Vagina (tissue), 2 donors: ENCODE data around the gene REEP3.

Source experiments
- POLR2AphosphoS5 ChIP-seq, 2 donors: sonication (generic); formaldehyde crosslinking; IDR thresholded peaks; one replicate each; pipeline ENCODE4 v1.9.0; 2017; ENCODE audit warnings: antibody characterized with exemption in 2 of 2, mild to moderate bottlenecking in 2 of 2, low read depth in 1 of 2; ENCODE audit not compliant: insufficient read depth in 1 of 2
- TF ChIP-seq, protein P1 (sequence below), 3 experiments: fragments of 450-650 bp in 2 of 3; fragments of 200-600 bp in 1 of 3; sonication (generic) in 1 of 3; IDR thresholded peaks; one replicate each; pipeline ENCODE4 v1.5.1; 2017 to 2019; ENCODE audit warnings: antibody characterized with exemption in 3 of 3, mild to moderate bottlenecking in 2 of 3, moderate library complexity in 2 of 3

DNA sequence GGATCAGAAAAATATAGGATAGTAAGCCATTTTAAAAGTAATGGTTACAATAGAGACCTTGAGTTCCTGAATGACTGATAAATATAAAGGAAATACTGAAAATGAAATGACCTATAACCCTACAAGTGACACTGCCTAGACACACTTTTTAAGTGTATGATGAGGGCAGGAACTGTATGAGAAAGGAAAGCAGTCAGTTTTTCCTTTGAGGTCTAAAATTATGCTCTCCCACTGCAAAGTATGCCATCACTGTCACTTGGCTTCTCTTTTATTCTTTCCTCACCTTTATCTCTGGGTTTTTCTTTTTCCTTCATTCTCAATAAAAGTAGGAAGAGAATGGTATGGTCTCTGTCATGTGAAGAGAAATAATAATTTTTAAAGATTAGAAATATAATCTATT is 13.5 kb downstream of the REEP3 start:
- TF ChIP-seq, protein P1, sequence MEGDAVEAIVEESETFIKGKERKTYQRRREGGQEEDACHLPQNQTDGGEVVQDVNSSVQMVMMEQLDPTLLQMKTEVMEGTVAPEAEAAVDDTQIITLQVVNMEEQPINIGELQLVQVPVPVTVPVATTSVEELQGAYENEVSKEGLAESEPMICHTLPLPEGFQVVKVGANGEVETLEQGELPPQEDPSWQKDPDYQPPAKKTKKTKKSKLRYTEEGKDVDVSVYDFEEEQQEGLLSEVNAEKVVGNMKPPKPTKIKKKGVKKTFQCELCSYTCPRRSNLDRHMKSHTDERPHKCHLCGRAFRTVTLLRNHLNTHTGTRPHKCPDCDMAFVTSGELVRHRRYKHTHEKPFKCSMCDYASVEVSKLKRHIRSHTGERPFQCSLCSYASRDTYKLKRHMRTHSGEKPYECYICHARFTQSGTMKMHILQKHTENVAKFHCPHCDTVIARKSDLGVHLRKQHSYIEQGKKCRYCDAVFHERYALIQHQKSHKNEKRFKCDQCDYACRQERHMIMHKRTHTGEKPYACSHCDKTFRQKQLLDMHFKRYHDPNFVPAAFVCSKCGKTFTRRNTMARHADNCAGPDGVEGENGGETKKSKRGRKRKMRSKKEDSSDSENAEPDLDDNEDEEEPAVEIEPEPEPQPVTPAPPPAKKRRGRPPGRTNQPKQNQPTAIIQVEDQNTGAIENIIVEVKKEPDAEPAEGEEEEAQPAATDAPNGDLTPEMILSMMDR (IDR thresholded peaks at IDR 0.05) = no peak
- no peak for TF ChIP-seq POLR2AphosphoS5 (IDR thresholded peaks at IDR 0.05; ENCODE audit: insufficient read depth in 1 of 2, low read depth in 1 of 2)
